PC-3 (cell line): ENCODE data around the gene COMT. TPM values are rescaled to one million over a fixed set of nuclear protein-coding genes. Genes with fewer than 3 reads are reported as not detected.

Experiments
- ATAC-seq: fragments of 200-7000 bp; cut with Tn5 transposase; 2 replicates; pipeline ENCODE4 v1.9.1; 2020; ENCODE audit warnings: mild to moderate bottlenecking, moderate library complexity
- BruUV-seq: library from RNA; stranded (reverse); fragments of 400-500 nt; replicated peaks from 2 replicates; lab custom pipeline; 2021; lab: Mats Ljungman, UMichigan
- CTCF ChIA-PET: fragments of 300-600 bp; sonication (Branson Sonifier 250); formaldehyde crosslinking; loops from one replicate; lab custom pipeline; 2022; ENCODE audit warnings: antibody characterized with exemption; lab: Charles Lee
- POLR2A ChIA-PET: fragments of 300-600 bp; sonication (Branson Sonifier 250); formaldehyde crosslinking; loops from one replicate; lab custom pipeline; 2022; ENCODE audit warnings: antibody characterized with exemption; ENCODE audit not compliant: unreplicated experiment; lab: Charles Lee
- DNase-seq: peaks from one replicate; pipeline ENCODE4 v3.0.0-alpha.2; 2015
- H2AFZ ChIP-seq: fragments of 300-600 bp; sonication (generic); 2 replicates; pipeline ENCODE4 v1.6.0; 2016; ENCODE audit warnings: antibody characterized with exemption, low read length
- H3F3A ChIP-seq: fragments of 300-600 bp; sonication (generic); one replicate; pipeline ENCODE4 v1.6.0; 2017; ENCODE audit warnings: antibody characterized with exemption, low read length, control low read depth, mild to moderate bottlenecking; ENCODE audit not compliant: unreplicated experiment
- H3K27ac ChIP-seq: fragments of 300-600 bp; sonication (generic); 2 replicates; pipeline ENCODE4 v1.5.1; 2016; ENCODE audit warnings: mild to moderate bottlenecking, low read length
- H3K27me3 ChIP-seq: fragments of 300-600 bp; sonication (generic); 2 replicates; pipeline ENCODE4 v1.6.1; 2016; ENCODE audit warnings: low read length, mixed read lengths
- H3K36me3 ChIP-seq: fragments of 300-600 bp; sonication (generic); 2 replicates; pipeline ENCODE4 v1.6.1; 2016; ENCODE audit warnings: low read depth, mixed run types, low read length, mixed read lengths
- H3K4me1 ChIP-seq: fragments of 300-600 bp; sonication (generic); 2 replicates; pipeline ENCODE4 v1.5.1; 2016; ENCODE audit warnings: low read length; ENCODE audit not compliant: insufficient read depth
- H3K4me2 ChIP-seq: fragments of 300-600 bp; sonication (generic); 2 replicates; pipeline ENCODE4 v1.6.0; 2016; ENCODE audit warnings: low read length
- H3K4me3 ChIP-seq: fragments of 300-600 bp; sonication (generic); 2 replicates; pipeline ENCODE4 v1.5.1; 2016; ENCODE audit warnings: mild to moderate bottlenecking, low read length, mixed read lengths
- H3K79me2 ChIP-seq: fragments of 300-600 bp; sonication (generic); 2 replicates; pipeline ENCODE4 v1.6.1; 2017; ENCODE audit warnings: low read length, mixed read lengths
- H3K9ac ChIP-seq: fragments of 300-600 bp; sonication (generic); 2 replicates; pipeline ENCODE4 v1.6.0; 2016; ENCODE audit warnings: mild to moderate bottlenecking, low read length
- H3K9me2 ChIP-seq: fragments of 300-600 bp; sonication (generic); replicated peaks from 2 replicates; pipeline ENCODE4 v1.6.1; 2016; ENCODE audit warnings: mixed run types, low read length, mixed read lengths
- H3K9me3 ChIP-seq: fragments of 300-600 bp; sonication (generic); 2 replicates; pipeline ENCODE4 v1.6.1; 2016; ENCODE audit warnings: low read length, mixed read lengths
- H4K20me1 ChIP-seq: fragments of 300-600 bp; sonication (generic); 2 replicates; pipeline ENCODE4 v1.6.1; 2016; ENCODE audit warnings: low read length, mixed read lengths
- CTCF ChIP-seq: fragments of 300-600 bp; sonication (generic); conservative IDR thresholded peaks from 2 replicates; pipeline ENCODE4 v1.5.1; 2017; ENCODE audit warnings: antibody characterized with exemption, low read depth, mild to moderate bottlenecking, low read length
- EZH2 ChIP-seq: fragments of 300-600 bp; sonication (generic); IDR thresholded peaks from one replicate; pipeline ENCODE4 v1.6.1; 2017; ENCODE audit warnings: antibody characterized with exemption, mild to moderate bottlenecking, low read length; ENCODE audit not compliant: unreplicated experiment
- EZH2phosphoT487 ChIP-seq: fragments of 300-600 bp; sonication (generic); IDR thresholded peaks from 2 replicates; pipeline ENCODE4 v1.6.1; 2018; ENCODE audit warnings: mild to moderate bottlenecking, antibody characterized with exemption, low read length, borderline replicate concordance
- intact Hi-C: fragments of 100-400 bp; cut with micrococcal nuclease; formaldehyde crosslinking; loops from 2 replicates; pipeline ENCODE4 v1.9.0; 2023
- total RNA-seq: library from RNA; depleted of rRNA; stranded (reverse); fragments of >200 nt; gene quantifications from 2 replicates; pipeline ENCODE4 v1.2.3, GENCODE V29; 2014

COMT gene
- total RNA-seq, 1 experiment from 2014 or later: 204 TPM

GRCh38 chr22:19961201-19961580 lies 19.6 kb downstream of the COMT start:
- H3K9me3 ChIP-seq: no peaks in the 10 kb centered on the region
- POLR2A ChIA-PET: no interaction called here
- no peaks in the 10 kb centered on the region for H3K27me3 ChIP-seq
- no peak overlapping the region for H2AFZ ChIP-seq
- no peaks in the 10 kb centered on the region; the same call in 1 of the 2 replicates for H3K36me3 ChIP-seq
- H4K20me1 ChIP-seq: no peaks in the 10 kb centered on the region
- no TSS peak for BruUV-seq
- H3K4me1 ChIP-seq: peaks cover 21% of the 10 kb centered on the region
- no peak for ATAC-seq
- no peak overlapping the region for H3K9ac ChIP-seq
- peaks cover 10% of the 10 kb centered on the region for H3K79me2 ChIP-seq
- no peak overlapping the region for H3K4me3 ChIP-seq
- CTCF ChIA-PET: no interaction called here
- DNase-seq: no peak
- H3K9me2 ChIP-seq: no peaks in the 10 kb centered on the region
- TF ChIP-seq CTCF: no peak
- TF ChIP-seq EZH2phosphoT487: no peak
- TF ChIP-seq EZH2: no peak
- no peaks in the 10 kb centered on the region for H3F3A ChIP-seq
- no peak overlapping the region for H3K27ac ChIP-seq
- no peak overlapping the region for H3K4me2 ChIP-seq
- intact Hi-C loops: no loop called here

GRCh38 chr22:19961868-19962245 lies 20.3 kb downstream of the COMT start:
- no peak overlapping the region for H2AFZ ChIP-seq
- BruUV-seq: no TSS peak
- H3K9me3 ChIP-seq: no peaks in the 10 kb centered on the region
- no peak overlapping the region for H3K27ac ChIP-seq
- POLR2A ChIA-PET: no interaction called here
- intact Hi-C loops: loop anchor here (2.0 kb wide), 1 partner anchor 53 kb away; no protein-coding TSS in a partner anchor
- H3K4me1 ChIP-seq: peaks cover 21% of the 10 kb centered on the region
- no peaks in the 10 kb centered on the region for H4K20me1 ChIP-seq
- no peaks in the 10 kb centered on the region; the same call in 1 of the 2 replicates for H3K36me3 ChIP-seq
- TF ChIP-seq EZH2phosphoT487 (no peak), CTCF (no peak), EZH2 (no peak)
- H3K27me3 ChIP-seq: no peaks in the 10 kb centered on the region
- CTCF ChIA-PET: no interaction called here
- no peak for ATAC-seq
- no peaks in the 10 kb centered on the region for H3F3A ChIP-seq
- H3K79me2 ChIP-seq: peaks cover 10% of the 10 kb centered on the region
- H3K9ac ChIP-seq: no peak overlapping the region
- H3K4me3 ChIP-seq: no peak overlapping the region
- DNase-seq: no peak
- H3K9me2 ChIP-seq: no peaks in the 10 kb centered on the region
- no peak overlapping the region for H3K4me2 ChIP-seq

GRCh38 chr22:19962246-19962908 lies 20.8 kb downstream of the COMT start:
- no TSS peak for BruUV-seq
- intact Hi-C loops: loop anchor here (2.0 kb wide), 1 partner anchor 52 kb away; no protein-coding TSS in a partner anchor
- ATAC-seq: peak; percentile 86
- CTCF ChIA-PET: interaction anchor here (0.6 kb wide), 3 partner anchors 9 to 169 kb away, joined by 3 to 9 read pairs (median 5); no protein-coding TSS in a partner anchor
- Histone ChIP-seq H2AFZ (no peak overlapping the region), H3F3A (no peaks in the 10 kb centered on the region), H3K9me3 (no peaks in the 10 kb centered on the region), H3K36me3 (no peaks in the 10 kb centered on the region; the same call in 1 of the 2 replicates), H3K27ac (peak overlapping the region; percentile 83), H3K9ac (peak overlapping the region; percentile 78), H3K9me2 (no peaks in the 10 kb centered on the region), H3K4me1 (peaks cover 21% of the 10 kb centered on the region), H3K27me3 (no peaks in the 10 kb centered on the region), H3K4me3 (peak overlapping the region; percentile 67), H3K79me2 (peaks cover 10% of the 10 kb centered on the region), H4K20me1 (no peaks in the 10 kb centered on the region), H3K4me2 (peak overlapping the region; percentile 92)
- DNase-seq: peak; percentile 84
- POLR2A ChIA-PET: interaction anchor here (0.6 kb wide), 1 partner anchor 22 kb away, joined by 7 read pairs; no protein-coding TSS in a partner anchor
- TF ChIP-seq CTCF: peak; percentile 59
- no peak for TF ChIP-seq EZH2phosphoT487
- no peak for TF ChIP-seq EZH2
